ENCODE results near the gene FAM53A. TPM values are rescaled to one million over a fixed set of nuclear protein-coding genes. Genes with fewer than 3 reads are reported as not detected.

Gene FAM53A
- total and polyA plus RNA-seq, 10 of the 15 experiments (the other 5 are each of a cell fraction or from before 2014, with no cell fraction given): 0.02 to 0.87 (median 0.38) TPM; not detected in 2

DNA sequence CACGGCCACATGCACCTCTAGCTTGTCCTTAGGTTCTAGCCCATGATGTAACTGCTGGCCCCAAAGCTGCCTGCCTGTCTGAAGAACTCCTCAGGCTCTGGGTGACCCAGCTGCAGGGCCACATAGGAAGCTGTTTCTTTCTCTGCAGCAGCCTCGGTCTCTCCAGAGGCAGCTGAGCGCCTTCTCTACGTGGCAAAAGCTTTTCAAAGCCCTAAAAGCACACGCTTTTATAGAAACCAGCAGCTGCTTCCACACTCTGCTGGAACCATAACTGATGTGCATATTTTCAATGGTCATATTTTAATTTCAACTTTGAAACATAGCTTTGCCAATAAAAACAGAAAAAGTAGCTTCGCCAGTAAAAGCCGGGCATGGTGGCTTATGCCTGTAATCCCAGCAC, 37.4 kb downstream of the FAM53A start:
- 28% methylated on average over 7 of the region's 7 CpGs for WGBS (ENCODE audit: insufficient coverage, insufficient replicate concordance, low lambda C conversion rate, missing lambda C conversion rate)
- intact Hi-C loops (cut with micrococcal nuclease; ENCODE audit: unreplicated experiment) (no loop called here), in situ Hi-C loops (cut with MboI) (no loop called here)
- no peak overlapping the region for H3K4me3 ChIP-seq
- no peaks in the 10 kb centered on the region for H3K36me3 ChIP-seq (ENCODE audit: control insufficient read depth in 2 of 2, insufficient read depth in 2 of 2, low read length in 1 of 2)
- no peaks in the 10 kb centered on the region for H3K27me3 ChIP-seq (replicated peaks in 1 of 2; ENCODE audit: control insufficient read depth in 2 of 2, insufficient read depth in 2 of 2, low read length in 1 of 2)
- BruUV-seq (replicated peaks): no TSS peak
- no peak overlapping the region for H3K9ac ChIP-seq (ENCODE audit: control insufficient read depth, insufficient read depth, low read length)
- RAD21 ChIA-PET (ENCODE audit: unreplicated experiment): no interaction called here
- H4K20me1 ChIP-seq (ENCODE audit: control insufficient read depth, insufficient read depth): no peaks in the 10 kb centered on the region
- ATAC-seq: no peak
- DNase-seq (ENCODE audit: low read depth, low spot score): no peak
- H3K4me2 ChIP-seq (ENCODE audit: control insufficient read depth, insufficient read depth): no peak overlapping the region
- no peak overlapping the region for H2AFZ ChIP-seq (ENCODE audit: control insufficient read depth, low read depth, low read length)
- POLR2A ChIA-PET: interaction anchor here (0.7 kb wide), 1 partner anchor 15 kb away, joined by 3 read pairs; no protein-coding TSS in a partner anchor
- no peaks in the 10 kb centered on the region for H3K4me1 ChIP-seq (ENCODE audit: control insufficient read depth, insufficient read depth, low read length)
- no peak for FAIRE-seq
- CTCF ChIA-PET: interaction anchor here (0.7 to 0.8 kb wide), 2 partner anchors 15 to 18 kb away, joined by 3 read pairs; no protein-coding TSS in a partner anchor
- no peaks in the 10 kb centered on the region for H3K9me3 ChIP-seq (replicated peaks; ENCODE audit: control insufficient read depth, insufficient read depth, low read length)
- H3K27ac ChIP-seq (ENCODE audit: control insufficient read depth, insufficient read depth): no peak overlapping the region
- SMC1A ChIA-PET (ENCODE audit: uncharacterized antibody, unreplicated experiment): no interaction called here
- H3K79me2 ChIP-seq (ENCODE audit: control insufficient read depth, insufficient read depth, low read length): no peaks in the 10 kb centered on the region
- TF ChIP-seq TCF7 (IDR thresholded peaks at IDR 0.05; ENCODE audit: borderline replicate concordance) (no peak), SIN3A (IDR thresholded peaks at IDR 0.05; ENCODE audit: low read depth, low read length) (no peak), HDAC2 (IDR thresholded peaks at IDR 0.05) (no peak), ZBTB11 (CRISPR knock-in tag; IDR thresholded peaks at IDR 0.05) (no peak), ZNF24 (IDR thresholded peaks at IDR 0.05) (no peak), MLLT1 (IDR thresholded peaks at IDR 0.05) (no peak), DPF2 (IDR thresholded peaks at IDR 0.05) (no peak), SMARCA5 (IDR thresholded peaks at IDR 0.05) (no peak), ATF3 (IDR thresholded peaks at IDR 0.05; ENCODE audit: borderline replicate concordance, extremely low read depth, low read depth, low read length) (no peak), ZZZ3 (IDR thresholded peaks at IDR 0.05; ENCODE audit: control insufficient read depth, insufficient read length, low read depth) (no peak), CHD4 (IDR thresholded peaks at IDR 0.05) (no peak), HDGF (IDR thresholded peaks at IDR 0.05) (no peak), RFX5 (IDR thresholded peaks at IDR 0.05; ENCODE audit: low read depth, low read length) (no peak), RAD51 (IDR thresholded peaks at IDR 0.05) (no peak), CHD1 (IDR thresholded peaks at IDR 0.05; ENCODE audit: low read depth, low read length) (no peak)
- TF ChIP-seq, protein P1, sequence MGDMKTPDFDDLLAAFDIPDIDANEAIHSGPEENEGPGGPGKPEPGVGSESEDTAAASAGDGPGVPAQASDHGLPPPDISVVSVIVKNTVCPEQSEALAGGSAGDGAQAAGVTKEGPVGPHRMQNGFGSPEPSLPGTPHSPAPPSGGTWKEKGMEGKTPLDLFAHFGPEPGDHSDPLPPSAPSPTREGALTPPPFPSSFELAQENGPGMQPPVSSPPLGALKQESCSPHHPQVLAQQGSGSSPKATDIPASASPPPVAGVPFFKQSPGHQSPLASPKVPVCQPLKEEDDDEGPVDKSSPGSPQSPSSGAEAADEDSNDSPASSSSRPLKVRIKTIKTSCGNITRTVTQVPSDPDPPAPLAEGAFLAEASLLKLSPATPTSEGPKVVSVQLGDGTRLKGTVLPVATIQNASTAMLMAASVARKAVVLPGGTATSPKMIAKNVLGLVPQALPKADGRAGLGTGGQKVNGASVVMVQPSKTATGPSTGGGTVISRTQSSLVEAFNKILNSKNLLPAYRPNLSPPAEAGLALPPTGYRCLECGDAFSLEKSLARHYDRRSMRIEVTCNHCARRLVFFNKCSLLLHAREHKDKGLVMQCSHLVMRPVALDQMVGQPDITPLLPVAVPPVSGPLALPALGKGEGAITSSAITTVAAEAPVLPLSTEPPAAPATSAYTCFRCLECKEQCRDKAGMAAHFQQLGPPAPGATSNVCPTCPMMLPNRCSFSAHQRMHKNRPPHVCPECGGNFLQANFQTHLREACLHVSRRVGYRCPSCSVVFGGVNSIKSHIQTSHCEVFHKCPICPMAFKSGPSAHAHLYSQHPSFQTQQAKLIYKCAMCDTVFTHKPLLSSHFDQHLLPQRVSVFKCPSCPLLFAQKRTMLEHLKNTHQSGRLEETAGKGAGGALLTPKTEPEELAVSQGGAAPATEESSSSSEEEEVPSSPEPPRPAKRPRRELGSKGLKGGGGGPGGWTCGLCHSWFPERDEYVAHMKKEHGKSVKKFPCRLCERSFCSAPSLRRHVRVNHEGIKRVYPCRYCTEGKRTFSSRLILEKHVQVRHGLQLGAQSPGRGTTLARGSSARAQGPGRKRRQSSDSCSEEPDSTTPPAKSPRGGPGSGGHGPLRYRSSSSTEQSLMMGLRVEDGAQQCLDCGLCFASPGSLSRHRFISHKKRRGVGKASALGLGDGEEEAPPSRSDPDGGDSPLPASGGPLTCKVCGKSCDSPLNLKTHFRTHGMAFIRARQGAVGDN (IDR thresholded peaks at IDR 0.05): no peak

All from GM12878 (cell line).